Mucosa of stomach (tissue), 1 donor: ENCODE measurements around the gene HLA-DOA.

Experiments used
- H3K27me3 ChIP-seq: one replicate; pipeline ENCODE4 v1.7.0; 2013; ENCODE audit warnings: mild to moderate bottlenecking, low read length; ENCODE audit not compliant: control insufficient read depth, insufficient read depth
- H3K36me3 ChIP-seq: one replicate; pipeline ENCODE4 v1.7.0; 2013; ENCODE audit warnings: low read length; ENCODE audit not compliant: control insufficient read depth, insufficient read depth
- H3K4me1 ChIP-seq: one replicate; pipeline ENCODE4 v1.7.0; 2013; ENCODE audit warnings: mild to moderate bottlenecking, low read length; ENCODE audit not compliant: control insufficient read depth, insufficient read depth
- H3K4me3 ChIP-seq: one replicate; pipeline ENCODE4 v1.7.0; 2013; ENCODE audit warnings: low read length
- H3K9ac ChIP-seq: one replicate; pipeline ENCODE4 v1.7.0; 2013; ENCODE audit warnings: mild to moderate bottlenecking, low read length, moderate library complexity
- H3K9me3 ChIP-seq: one replicate; pipeline ENCODE4 v1.7.0; 2013; ENCODE audit warnings: mild to moderate bottlenecking, low read length, moderate library complexity; ENCODE audit not compliant: control insufficient read depth
- donor health status: Pancreatic carcinoma.

The HLA-DOA gene

DNA sequence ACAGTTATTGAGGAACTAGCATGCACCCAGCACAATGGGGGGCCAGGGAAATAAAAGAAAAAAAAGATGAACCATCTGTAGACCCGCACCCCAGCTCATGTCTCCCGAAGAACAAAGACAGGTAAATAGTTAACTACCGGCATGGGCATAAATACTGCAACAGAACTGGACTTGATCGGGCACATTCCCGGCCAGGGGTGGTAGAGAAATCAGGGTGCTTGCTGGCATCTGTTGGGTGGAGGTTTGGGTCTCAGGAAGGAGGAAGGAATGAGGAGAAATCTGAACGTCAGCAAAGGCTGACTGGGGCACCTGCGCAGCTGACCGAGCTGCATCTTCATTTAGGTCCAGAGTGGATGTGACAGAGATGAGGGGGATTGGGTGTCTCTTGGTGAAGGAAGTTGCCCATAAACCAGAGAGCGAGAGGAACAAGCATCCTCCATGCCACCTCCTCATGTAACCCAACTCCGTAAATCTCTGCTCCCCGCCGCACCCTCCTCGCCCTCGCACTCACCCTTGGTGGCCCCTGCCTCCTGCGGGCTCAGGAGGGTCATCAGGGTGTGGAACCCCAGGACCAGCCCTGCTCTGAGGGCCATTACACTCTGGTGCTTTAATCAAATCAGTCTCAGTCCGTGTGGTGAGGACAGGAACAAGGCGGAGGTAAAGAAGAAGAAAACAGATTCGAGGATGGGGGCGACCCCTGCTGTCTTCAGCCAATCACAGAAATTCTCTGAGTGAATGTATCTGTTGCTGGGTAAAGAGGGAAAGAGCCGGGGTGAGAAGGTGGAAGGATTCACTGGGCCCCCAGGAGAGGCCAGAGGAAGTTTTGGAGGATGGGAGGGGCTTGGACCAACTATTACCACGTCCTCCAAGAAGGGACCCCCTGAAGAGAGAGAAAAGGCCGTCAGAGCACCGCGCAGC is at the start of gene HLA-DOA:
TSS of gene HLA-DOA (minus strand) at position 648 of the 918 bp plus-strand sequence.
- Histone ChIP-seq H3K9ac (no peak within 1 kb of the TSS), H3K27me3 (peaks cover 9% of the 10 kb centered on the region), H3K4me1 (no peaks in the 10 kb centered on the region), H3K36me3 (no peaks in the 10 kb centered on the region), H3K9me3 (no peaks in the 10 kb centered on the region), H3K4me3 (no peak within 1 kb of the TSS)

DNA sequence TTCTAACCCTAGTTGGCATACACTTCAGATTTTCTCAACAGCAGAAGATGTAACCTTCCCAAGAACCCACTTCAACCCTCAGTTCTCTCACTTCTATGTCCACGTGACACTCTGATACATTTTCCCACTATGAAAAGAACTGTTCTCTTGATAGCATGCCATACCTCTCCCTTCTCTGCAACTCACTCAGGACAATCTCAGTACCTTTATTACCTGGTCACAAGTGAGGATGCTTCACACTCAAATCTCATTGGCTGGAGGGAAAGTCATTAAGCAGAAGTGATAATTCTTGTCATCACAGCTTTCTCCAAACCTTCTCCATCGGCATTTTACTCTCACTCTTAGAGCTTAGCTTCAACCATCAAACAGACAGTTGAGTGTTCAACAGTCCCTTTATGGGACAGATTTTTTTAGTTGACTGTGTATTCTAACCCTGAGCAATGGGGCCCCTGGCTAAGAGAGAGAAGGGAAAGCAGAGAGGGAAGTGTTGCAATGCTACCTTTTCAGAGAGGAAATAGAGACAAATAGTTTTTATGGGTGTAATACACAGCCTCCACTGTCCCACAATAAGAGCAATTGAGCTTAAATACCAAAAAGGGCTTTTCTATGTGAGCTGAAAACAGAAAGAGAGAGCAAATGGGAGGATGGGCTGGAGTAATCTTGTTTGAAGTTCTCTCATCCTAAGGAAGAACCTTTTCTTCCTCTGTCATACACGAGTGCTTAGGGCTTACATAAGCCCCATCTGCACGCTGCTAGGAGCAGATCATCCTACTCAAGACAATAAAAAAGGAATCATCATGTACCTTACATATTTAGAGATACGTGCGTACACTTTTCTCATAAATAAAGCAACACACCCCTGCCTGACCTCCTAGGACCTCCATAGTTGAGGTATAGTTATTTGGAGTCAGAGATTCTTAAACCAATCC is 48.1 kb upstream of the HLA-DOA start:
- H3K4me1 ChIP-seq: no peaks in the 10 kb centered on the region
- no peaks in the 10 kb centered on the region for H3K36me3 ChIP-seq
- H3K9me3 ChIP-seq: no peaks in the 10 kb centered on the region
- no peaks in the 10 kb centered on the region for H3K27me3 ChIP-seq
- H3K4me3 ChIP-seq: no peak overlapping the region
- H3K9ac ChIP-seq: no peak overlapping the region

DNA sequence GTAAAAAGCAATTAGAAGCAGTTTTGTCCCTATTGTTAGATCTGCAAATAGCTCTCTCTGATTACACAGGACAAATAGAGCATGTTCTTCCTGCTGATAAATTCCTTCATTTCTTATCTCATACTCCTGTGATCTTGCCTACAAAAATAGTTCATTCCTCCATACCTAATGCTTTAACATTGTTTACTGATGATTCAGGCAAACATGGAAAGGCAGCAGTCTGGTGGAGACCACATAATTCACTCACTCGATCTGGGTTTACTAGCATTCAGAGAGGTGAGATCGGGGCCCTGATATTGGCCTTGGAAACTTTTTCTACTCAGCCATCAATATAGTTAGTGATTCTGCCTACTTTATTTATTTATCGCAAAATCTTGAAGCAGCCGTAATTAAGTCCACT is 43.8 kb upstream of the HLA-DOA start:
- Histone ChIP-seq H3K4me3 (no peak overlapping the region), H3K4me1 (no peaks in the 10 kb centered on the region), H3K27me3 (no peaks in the 10 kb centered on the region), H3K36me3 (no peaks in the 10 kb centered on the region), H3K9ac (no peak overlapping the region), H3K9me3 (no peaks in the 10 kb centered on the region)

DNA sequence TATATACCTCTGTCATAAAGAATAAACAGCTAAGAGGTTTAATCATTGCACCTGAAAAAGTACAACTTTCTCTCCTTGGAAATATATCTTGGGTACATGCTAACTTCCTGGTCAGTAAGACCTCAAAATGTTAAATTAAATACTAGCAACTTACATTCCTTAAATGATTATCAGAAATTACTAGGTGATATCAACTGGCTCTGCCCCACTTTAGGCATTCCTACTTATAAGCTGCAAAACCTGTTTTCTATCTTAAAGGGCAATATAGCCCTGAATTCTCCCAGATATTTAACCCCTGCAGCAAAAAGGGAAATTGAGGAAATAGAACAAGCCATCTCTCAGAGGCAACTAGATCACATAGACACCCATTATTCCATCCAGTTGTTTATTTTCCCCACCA is 43.2 kb upstream of the HLA-DOA start:
- Histone ChIP-seq H3K27me3 (no peaks in the 10 kb centered on the region), H3K4me1 (no peaks in the 10 kb centered on the region), H3K36me3 (no peaks in the 10 kb centered on the region), H3K4me3 (no peak overlapping the region), H3K9me3 (no peaks in the 10 kb centered on the region), H3K9ac (no peak overlapping the region)

DNA sequence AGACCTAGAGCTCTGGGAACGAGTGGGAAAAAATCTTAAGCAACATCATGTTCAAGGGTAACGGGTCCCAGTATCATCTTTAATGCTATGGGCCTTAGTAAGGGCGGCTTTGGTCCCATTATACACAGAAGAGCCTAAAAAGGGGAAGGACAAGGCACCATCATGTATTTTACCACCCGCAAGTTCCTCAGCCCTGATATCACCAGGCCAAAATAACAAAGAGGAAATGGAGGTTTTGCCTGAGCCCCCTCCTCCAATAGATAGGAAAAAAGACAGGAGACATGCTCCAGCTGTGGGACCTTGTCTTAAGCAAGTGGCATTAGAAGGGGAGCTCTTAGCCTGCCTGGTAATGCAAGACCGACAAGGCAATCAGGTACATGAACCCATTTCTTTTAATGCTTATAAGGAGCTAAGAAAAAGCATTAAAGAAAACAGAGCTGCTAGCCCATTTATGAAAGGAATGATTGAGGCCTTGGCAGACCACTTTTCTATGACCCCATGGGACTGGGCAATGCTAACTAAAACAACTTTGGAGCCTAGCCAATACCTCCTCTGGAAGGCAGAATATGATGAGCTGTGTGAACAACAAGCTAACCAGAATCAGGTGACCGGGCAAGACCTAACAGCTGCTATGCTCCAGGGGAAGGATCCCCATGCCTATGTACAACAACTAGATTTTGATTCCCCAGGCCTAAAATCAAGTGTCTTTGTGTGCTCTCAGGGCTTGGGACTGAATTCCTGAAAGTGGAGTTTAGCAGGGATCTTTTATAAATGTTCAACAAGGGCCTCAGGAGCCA is 40.8 kb upstream of the HLA-DOA start:
- H3K27me3 ChIP-seq: no peaks in the 10 kb centered on the region
- H3K4me3 ChIP-seq: no peak overlapping the region
- H3K36me3 ChIP-seq: no peaks in the 10 kb centered on the region
- no peaks in the 10 kb centered on the region for H3K9me3 ChIP-seq
- no peak overlapping the region for H3K9ac ChIP-seq
- H3K4me1 ChIP-seq: no peaks in the 10 kb centered on the region

DNA sequence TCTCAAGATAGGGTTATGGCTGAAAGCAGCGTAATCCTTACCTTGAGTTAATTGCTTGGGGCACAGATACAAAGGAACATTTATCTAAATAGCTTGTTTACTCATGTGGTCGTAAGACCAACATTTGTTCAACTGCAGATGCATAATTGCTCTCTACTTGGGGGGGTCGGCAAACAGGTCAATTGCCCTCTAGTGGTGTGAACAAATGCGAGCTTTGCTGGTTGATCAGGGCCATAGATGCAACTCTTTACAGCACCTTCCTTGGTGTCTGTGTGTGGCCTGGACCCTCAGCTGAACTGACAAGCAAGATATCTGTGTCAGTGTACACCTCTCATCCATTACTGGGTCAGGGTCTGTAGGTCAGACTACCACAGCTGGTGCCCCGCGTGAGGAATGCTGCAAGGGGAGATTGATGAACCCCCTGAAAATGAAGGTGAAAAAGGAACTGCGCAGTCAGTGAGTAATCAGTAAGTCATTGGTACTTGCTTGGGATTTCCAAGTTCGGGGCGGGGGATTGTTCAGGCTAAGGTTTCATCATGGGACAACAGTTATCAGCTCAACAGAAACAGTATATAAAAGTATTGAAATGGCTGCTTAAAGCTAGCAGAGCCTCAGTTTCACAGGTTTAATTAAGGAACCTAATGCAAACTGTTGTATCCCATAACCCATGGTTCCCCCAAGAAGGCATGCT is 40.1 kb upstream of the HLA-DOA start:
- Histone ChIP-seq H3K36me3 (no peaks in the 10 kb centered on the region), H3K27me3 (no peaks in the 10 kb centered on the region), H3K4me3 (no peak overlapping the region), H3K9me3 (no peaks in the 10 kb centered on the region), H3K4me1 (no peaks in the 10 kb centered on the region), H3K9ac (no peak overlapping the region)

DNA sequence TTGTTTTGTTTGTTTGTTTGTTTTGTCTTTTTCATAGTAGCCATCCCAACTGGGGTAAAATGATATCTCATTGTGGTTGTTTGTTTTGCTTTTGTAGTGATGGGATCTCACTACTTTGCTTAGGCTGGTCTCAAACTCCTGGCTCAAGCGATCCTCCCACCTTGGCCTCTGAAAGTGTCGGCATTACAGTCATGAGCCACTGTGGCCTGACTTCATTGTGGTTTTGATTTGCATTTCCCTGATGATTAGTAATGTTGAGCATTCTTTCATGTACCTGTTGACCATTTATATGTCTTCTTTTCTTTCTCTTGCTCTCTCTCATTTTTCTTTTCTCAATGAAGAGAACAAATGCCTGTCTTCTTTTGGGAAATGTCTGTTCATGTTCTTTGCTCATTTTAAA is 30.8 kb upstream of the HLA-DOA start:
- no peaks in the 10 kb centered on the region for H3K27me3 ChIP-seq
- H3K9ac ChIP-seq: no peak overlapping the region
- H3K36me3 ChIP-seq: no peaks in the 10 kb centered on the region
- no peak overlapping the region for H3K4me3 ChIP-seq
- no peaks in the 10 kb centered on the region for H3K9me3 ChIP-seq
- no peaks in the 10 kb centered on the region for H3K4me1 ChIP-seq

DNA sequence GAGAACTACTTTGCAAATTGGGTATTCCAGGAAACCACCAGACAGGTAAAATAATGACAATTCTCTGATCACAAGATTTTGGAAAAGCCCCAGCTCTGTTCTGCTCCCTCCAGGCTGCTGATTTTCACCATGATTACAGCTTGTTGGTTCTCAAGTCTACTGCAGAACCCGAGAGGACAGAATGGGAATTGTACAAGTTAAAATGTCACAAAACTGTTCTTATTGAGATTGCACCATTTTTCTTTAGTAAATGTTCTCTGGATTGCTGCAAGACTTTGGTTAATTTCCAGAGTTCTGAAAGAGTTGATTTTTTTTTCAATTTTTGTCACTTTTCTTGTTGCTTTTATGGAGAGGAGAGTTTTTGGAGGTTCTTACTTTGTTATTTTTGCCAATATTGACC is 27.1 kb upstream of the HLA-DOA start:
- H3K4me3 ChIP-seq: no peak overlapping the region
- H3K36me3 ChIP-seq: no peaks in the 10 kb centered on the region
- no peaks in the 10 kb centered on the region for H3K27me3 ChIP-seq

DNA sequence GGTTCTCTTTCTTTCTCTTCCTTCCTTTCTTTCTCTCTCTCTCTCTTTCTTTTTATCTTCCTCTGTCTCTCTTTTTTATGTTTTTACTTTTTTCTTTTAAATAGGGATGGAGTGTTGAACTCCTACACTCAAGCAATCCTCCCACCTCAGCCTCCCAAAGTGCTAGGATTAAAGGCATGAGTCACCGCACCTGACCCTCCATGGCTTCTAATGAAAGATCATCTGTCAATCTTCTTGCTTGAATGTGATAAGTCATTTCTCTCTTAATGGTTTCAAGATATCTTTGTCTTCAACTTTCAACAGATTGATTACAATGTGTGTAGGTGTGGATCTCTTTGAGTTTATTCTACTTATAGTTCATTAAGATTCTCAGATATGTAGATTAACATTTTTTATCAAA is 25.2 kb upstream of the HLA-DOA start:
- no peaks in the 10 kb centered on the region for H3K9me3 ChIP-seq
- H3K27me3 ChIP-seq: no peaks in the 10 kb centered on the region
- H3K36me3 ChIP-seq: no peaks in the 10 kb centered on the region
- H3K4me1 ChIP-seq: no peaks in the 10 kb centered on the region
- H3K9ac ChIP-seq: no peak overlapping the region
- no peak overlapping the region for H3K4me3 ChIP-seq

More for the DNA sequence above, 27.1 kb upstream of the HLA-DOA start:
- H3K9ac ChIP-seq: no peak overlapping the region
- H3K4me1 ChIP-seq: no peaks in the 10 kb centered on the region
- H3K9me3 ChIP-seq: no peaks in the 10 kb centered on the region

DNA sequence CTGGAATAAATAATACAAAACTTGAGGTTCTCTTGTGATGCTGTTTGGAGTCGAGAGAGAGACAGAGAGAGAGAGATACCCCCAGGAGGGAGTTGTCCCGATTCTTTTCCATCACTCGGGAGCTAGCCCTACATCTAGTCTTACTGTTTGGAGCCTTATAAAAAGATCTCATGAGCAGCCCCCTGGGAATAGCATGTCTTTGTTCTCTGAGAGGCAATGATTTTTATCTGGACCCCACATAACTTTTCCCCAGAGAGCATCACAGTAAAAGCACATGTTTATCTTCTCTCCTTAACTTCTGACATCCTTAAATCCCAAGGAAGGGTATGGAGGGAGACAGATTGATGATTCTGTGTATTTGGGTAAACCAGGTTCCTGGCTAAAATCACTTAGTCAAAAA is 20.9 kb upstream of the HLA-DOA start:
- Histone ChIP-seq H3K36me3 (no peaks in the 10 kb centered on the region), H3K4me1 (peaks cover 3% of the 10 kb centered on the region), H3K27me3 (no peaks in the 10 kb centered on the region), H3K4me3 (no peak overlapping the region), H3K9me3 (no peaks in the 10 kb centered on the region), H3K9ac (no peak overlapping the region)
